Activated CD4-positive, CD25-positive, alpha-beta regulatory T cell treated with anti-CD3 and anti-CD28 coated beads, Interleukin-2, amount 50 U/mL, for 72 hours (primary cell): Measurements from ENCODE around the gene SCRT2.
"Not testable (repeated sequence)": the region's sequence is repeated elsewhere in the genome, so short reads cannot be mapped to it uniquely, and the experiment has no call there.

ENCODE experiments used
- DNase-seq: peaks from one replicate; pipeline ENCODE4 v3.0.0; 2021

Gene SCRT2

DNA sequence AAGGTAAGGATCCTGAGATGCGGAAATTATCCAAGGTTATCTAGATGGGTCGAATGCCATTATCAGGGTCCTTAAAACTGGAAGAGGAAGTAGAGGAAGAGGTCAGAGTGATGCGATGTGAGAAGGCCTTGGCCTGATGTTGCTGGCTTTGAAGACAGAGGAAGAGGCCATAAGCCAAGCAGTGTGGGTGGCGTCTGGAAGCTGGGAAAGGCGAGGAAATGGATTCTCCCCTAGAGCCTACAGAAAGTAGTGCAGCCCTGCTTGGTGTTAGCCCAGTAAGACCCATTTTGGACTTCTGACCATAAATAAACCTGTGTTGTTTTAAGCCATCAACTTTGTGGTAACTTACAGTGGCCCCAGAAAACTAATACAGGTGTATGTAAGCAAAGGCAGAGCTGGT lies 24.6 kb downstream of the SCRT2 start:
- no peak for DNase-seq

DNA sequence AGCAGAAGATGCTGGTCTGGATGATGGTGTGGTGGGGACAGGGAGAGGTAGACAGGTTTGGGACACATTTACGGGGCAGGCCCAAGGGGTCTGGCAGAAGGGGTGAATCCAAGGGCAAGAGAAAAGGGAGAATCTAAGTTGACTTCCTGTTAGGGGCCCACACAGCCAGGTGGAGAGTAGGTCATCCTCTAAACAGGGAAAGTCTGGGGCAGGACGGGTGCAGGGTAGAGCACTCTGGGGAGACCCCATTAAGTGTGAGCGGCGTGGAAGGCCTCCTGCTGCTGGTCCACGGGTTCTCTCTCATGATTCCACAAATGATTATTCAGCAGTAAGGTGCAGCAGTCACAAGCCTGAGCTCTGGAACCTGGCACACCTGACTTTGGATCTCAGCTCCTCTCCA lies 25.3 kb downstream of the SCRT2 start:
- no peak for DNase-seq

DNA sequence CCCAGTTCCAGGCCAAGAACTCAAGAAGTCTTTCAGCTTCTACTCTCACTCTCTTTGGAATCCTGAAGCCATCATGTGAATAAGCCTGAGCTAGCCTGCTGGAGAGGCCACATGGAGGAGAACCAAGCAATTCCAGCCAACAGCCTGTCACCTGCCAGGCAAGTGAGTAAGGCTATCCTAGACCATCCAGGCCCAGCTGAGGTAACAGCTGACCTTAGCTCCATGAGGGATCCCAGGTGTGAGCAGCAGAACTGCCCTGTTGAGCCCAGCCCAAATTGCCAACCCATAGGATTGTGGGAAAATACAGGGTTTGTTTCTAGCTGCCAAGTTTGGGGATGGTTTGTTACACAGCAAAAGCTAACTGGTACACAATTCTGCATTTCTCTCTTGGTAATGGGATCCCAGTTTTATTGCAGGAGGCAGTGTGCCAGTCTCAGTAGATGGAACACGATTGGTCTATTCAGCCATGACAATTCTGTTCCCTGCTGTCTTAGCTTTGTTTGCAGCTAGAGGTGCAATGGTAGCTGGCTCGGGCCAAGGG lies 28.1 kb downstream of the SCRT2 start:
- no peak for DNase-seq

DNA sequence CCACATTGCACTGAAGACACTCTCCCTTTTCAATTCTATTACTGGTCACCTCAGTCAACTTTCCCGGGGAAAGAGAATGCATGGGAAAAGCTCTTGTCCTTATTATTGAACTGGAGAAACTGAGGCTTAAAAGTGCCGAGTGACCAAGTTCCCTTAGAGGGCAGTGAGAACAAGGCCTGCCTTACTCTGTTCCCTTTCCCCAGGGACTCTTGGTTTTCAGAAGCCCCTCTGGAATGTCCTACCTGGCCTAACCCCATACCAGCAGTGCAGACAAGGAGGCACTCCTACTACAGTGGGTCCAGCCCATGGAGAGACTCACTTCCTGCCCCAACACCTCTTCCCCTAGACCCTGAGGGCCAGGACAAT lies 28.8 kb downstream of the SCRT2 start:
- DNase-seq = no peak

DNA sequence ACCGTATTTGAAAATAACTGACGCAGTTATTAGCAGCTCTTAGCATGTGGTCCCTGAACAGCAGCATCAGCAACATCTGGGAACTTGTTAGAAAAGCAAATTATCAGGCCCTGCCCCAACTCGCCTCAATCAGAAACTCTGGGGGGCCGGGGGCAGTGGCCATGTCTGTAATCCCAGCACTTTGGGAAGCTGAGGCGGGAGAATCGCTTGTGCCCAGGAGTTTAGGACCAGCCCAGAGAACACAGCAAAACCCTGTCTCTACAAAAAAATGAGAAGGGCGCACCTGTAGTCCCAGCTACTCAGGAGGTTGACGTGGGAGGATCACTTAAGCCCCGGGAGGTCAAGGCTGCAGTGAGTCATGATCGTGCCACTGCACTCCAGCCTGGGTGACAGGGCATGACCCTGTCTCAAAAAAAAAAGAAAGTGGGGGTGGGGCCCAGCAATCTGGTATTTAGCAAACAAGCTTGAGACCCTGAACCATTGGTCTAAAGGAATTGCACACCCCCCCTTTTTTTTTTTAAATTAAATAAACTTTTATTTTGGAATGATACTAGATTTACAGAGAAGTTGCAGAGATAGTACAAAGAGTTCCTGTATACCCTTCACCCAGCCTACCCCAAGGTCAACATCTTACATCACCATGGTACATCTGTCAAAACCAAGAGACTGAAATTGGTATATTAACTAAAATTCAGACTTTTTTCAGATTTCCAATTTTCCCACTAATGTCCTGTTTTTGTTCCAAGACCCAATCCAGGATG lies 29.3 kb downstream of the SCRT2 start:
- no peak for DNase-seq

DNA sequence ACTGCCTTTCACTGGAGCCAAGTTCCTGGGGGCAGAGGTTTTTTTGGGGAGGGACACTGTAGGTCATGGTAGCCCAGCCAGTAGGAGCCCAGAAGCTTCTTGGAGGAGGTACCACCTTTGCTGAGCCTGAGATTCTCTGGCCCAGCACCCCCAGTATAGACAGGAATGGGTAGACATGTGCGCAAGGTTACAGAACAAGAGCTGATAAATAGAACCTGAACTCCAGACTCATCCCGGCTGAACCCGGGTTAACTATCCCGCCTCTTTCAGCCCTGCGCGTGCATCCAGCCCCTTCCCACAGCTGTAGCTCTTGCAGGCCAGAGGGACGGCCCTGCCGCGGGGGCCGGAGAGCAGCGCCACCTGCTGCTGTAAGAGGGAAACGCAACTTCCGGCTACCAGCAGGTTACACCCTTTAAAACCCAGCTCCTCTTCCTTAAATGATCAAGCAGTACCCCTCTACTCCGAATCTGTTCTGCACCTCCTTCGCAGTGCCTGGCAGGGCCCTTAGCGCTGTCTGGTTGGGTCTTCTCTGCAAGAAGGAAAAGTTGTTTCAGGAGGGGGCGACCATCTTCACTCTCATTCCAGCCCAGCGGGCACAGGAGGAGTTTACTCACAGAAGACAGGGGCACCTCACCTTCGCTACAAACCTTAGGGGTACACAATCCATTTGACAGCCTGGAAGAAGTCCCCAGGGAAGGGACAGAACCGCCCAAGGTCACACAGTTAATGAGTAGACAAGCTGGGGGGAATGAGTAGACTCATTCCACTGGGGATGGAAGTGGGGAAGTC lies 30.1 kb downstream of the SCRT2 start:
- DNase-seq = peak; percentile 85

DNA sequence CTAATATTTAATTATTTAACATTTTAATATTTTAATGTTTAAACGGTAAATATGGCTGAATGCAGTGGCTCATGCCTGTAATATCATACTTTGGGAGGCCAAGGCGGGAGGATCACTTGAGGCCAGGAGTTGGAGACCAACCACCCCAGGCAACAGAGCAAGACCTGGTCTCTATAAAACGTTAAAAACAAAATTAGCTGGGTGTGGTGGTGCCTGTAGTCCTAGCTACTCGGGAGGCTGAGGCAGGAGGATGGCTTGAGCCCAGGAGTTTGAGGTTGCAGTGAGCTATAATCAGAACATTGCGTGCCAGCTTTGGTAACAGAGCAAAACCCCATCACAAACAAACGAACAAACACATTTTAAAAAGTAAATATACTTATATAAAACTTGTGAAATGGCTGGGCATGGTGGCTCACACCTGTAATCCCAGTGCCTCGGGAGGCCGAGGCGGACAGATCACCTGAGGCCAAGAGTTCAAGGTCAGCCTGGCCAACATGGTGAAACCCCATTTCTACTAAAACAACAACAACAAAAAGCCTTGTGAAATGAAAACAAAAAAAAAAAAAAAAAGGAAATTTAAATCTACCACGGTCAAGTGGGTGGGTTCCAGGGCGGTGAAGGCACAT lies 30.8 kb downstream of the SCRT2 start:
- DNase-seq = no peak

DNA sequence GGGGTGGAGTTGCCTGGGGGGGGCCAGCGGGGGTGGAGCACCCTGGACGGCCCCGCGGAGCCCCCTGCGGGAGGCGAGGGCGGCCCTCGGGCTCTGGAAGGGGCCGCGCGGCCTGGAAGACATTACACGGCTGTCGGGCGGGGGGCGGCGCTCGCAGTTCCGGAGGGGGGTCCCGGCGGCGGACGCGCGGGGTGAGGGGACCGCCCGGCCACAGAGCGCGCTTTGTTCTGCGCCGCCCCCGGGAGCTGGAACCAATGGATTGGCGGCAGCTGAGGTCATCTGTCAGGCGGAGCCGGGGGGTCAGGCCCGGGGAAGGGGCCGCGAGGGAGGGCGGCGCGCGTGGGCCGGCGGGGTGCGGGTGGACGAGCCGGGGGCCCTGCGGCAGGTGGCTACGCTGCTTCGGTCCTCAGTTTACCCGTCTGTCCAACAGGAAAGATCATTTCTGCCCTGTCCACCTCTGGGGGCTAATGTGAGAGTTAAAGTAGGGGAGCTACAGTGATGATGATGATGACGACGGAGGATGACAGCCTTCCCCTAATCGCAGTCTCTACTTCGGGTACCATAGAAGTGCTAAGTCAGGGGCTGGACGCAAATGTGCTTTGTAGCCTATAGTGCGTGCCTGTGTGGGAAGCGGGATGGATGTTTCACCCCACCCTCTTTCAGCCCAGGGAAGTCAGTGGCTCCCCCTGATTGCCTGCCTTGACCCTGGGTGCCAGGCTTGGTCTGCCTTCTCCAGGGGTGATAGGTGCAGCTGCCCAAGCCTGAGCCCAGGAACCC lies 33.0 kb downstream of the SCRT2 start:
- DNase-seq = no peak

DNA sequence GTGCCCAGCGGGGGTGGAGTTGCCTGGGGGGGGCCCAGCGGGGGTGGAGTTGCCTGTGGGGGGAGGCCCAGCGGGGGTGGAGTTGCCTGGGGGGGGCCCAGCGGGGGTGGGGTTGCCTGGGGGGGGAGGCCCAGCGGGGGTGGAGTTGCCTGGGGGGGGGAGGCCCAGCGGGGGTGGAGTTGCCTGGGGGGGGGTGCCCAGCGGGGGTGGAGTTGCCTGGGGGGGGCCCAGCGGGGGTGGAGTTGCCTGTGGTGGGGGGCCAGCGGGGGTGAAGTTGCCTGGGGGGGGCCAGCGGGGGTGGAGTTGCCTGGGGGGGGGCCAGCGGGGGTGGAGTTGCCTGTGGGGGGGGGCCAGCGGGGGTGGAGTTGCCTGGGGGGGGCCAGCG lies 33.6 kb downstream of the SCRT2 start:
- not testable (repeated sequence) for DNase-seq

DNA sequence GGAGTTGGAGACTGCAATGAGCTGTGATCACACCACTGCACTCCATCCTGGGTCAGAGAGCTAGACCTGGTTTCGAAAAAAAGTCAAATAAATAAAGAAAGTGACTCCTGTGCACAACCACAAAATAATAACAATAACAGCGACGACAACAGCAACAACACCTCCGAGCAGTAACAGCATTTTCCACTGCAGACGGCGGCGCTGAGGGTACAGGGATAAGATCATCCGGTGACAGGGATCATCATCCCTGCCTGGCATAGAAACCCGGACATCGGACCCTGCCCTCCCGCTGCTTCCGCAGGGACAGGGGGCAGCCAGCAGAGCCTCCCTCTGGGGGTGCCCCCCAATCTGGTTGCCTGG lies 34.1 kb downstream of the SCRT2 start:
- DNase-seq = no peak

DNA sequence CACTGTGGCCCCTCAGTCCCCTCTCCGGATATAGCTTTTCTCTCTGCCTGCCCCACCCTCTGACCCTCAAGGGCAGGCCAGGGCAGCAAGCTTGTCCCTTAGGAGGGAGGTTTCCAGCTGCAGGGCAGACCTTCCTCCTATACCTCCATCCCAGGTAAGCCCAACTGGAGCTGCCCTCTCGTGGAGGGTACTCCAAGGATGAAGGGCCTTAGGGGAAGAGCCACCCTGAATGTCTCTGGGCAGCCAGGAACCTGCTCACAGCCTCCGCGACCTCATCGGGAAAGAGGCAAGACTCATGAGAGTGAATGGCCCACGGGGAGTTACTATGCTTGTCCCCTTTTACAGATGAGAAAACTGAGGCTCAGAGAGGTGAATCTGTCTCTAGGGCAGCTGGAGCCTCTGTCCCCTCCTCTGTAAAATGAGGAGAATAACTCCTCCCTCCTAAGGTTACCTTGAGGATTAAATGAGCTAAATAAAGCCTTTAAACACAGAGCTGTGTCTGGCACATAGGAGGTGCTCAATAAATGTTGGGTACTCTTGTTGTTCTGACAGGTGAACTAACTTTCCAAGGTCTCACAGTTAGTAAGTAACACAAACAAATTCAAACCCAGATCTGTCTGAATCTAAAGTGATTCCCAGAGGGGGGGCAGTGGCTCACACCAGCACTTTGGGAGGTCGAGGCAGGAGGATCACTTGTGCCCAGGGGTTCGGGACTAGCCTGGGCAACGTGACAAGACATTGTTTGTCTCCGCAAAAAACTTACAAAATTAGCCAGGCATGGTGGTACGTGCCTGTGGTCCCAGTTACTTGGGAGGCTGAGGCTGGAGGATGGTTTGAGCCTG lies 34.7 kb downstream of the SCRT2 start:
- no peak for DNase-seq

DNA sequence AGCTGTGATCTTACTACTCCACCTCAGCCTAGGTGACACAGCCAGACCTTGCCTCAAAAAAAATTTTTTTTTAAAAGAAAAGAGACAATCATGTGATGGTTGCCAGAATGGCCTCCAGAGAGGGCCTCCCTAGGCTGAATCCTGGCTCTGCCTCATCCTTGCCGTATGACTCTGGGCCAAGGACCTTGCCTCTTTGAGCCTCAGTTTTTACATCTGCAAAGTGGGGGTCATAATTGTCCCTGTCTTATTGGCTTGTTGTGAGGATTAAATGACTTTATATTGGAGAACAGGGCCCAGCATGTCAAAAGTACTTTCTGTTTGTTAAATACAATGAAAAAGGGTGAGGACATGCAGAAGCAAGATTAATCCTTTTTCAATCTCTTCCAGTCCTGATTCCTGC lies 37.0 kb downstream of the SCRT2 start:
- DNase-seq = no peak

DNA sequence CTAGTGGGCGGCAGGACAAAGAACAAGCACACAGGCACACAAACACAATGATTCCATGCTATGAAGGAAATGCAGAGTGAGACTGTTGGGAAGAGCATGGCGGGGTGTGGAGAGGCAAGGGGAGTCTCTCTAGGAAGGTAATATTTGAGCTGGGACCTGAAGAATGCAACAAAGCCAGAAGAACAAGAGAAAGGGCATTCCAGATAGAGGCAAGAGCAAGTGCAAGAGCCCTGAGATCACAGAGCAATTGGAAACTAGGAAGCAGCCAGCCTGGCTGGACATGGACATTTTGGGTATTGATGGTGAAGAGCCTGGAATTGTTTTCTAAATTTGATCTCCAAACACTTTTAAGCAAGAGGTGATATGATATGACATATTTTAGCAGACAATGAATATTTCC lies 38.0 kb downstream of the SCRT2 start:
- DNase-seq = no peak

DNA sequence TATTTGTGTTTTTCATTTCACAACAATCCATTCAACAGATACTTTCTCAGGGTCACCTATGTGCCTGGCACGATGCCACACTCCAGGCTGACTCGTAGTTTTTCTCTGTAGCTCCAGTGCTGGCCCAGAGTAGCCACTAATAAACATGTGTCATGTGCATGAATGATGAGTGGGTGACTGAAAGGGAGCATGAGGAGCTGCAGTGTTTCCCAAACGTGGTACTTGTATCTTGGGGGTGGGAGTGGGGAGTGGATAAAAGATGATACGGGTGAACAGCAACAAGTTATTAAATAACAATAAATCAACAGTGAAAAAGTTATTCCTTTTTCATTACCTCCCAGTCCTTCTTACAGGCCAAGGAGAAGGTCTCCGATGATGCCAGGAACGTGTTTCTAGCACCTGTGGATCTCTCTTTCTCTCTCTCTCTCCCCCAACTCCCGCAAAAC lies 39.7 kb downstream of the SCRT2 start:
- DNase-seq = no peak

DNA sequence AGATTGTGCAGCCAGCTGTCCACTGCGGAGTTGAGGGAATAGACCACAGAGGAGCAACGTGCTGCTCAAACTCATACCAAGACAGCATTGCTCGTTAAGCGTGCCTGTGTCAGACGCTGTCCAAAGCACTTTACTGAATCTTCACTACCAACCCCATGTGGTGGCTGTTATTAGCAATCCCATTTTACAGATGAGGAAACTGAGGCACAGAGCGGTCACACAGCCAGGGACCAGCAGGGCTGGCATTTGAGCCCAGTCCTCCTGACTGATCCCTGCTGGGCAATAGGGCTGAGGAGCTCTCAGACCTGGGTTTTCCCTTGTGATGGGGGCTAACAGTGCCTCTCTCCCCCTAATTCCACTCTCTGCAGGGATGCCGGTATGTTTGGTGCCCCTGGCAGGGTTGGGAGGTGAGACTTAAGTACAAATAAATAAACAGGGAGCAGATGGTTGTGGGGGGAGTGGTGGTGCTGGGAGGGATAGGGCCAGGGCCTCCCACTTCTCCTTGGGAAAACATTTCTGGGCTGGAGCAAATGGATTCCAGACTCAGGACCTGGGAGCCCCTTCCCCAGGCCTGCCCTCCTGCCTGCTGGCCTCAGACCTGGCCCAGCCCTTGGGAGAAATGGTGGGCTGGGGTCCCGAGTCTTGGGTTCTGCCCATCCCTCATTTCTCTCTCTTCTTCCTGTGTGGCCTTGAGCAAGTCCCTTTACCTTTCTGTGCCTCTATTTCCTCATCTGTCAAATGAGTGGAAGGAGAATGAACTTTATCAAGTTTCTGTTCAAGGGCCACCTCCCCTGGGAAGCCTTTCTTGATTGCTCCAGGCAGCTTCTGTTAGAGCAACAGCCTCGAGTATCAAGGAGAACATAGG lies 40.3 kb downstream of the SCRT2 start:
- no peak for DNase-seq

DNA sequence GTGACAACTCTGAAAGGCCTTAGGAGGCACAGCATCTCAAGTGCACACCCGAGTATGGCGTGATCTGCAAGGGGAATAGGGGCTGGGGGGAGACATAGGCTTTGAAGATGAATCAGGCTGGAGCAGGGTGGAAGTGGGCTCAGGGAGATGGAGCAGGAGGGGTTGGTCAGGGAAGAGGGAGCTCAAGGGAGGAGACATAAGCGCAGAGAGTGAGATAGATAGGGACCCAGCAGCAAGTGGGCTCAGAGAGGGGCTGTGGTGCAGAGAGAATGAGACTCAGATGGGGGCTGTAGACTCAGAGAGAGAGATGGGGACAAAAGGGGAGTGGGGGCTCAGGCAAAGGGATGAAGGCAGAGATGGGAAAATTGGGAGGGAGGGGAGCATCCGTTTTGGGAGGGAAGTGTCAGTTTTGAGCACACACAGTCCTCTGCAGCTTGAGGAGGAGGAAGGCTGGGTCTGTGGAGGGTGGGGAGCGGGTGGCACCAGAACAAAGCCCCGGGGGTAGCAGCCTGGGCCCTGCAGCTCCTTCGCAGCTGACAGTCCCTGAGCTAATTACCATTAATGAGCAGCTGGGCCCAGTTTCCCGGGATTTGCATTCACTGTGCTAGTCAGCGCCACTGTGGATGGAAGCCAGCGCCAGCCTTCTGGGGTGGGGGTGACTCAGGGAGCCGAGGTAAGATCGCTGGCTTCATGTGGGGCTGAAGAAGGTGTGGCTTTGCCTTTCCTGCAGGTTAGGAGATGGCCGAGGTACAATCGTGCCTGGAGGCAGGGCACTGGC lies 41.3 kb downstream of the SCRT2 start:
- no peak for DNase-seq

DNA sequence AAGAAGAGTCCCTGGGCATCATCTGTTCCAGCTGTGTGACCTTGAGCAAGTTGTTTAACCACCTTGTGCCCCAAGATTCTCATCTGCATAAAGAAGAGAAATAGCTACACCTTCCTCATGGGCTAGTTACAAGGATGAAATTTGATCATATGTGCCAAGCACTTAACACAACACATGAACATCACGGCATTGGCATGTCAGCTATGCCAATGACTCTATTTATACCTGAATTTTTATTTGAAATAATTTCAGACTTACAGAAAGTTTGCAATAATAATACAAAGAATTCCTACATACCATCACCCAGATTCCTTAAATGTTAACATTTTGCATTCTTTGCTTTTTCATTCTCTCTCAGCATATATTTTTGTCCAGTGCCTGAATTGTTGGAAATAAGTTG lies 44.5 kb downstream of the SCRT2 start:
- DNase-seq = no peak

DNA sequence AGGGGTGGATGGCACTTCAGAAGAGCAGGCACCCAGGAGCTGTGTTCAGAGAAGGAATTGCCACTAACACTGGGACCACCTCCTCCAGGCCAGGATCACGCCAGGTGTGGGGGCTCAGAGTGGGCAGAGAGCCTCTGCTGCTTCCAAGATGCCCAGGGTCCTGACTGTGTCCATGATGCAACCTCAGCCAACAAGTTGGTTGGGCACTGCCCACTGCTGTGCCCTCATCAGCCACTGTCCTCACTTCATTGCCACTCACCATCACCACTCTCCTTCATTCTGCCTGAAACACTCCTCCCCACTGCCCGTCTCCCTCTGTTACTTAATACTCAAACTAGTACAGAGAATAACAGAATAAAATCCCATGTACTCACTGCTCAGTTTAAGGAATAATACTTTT lies 49.0 kb downstream of the SCRT2 start:
- no peak for DNase-seq

DNA sequence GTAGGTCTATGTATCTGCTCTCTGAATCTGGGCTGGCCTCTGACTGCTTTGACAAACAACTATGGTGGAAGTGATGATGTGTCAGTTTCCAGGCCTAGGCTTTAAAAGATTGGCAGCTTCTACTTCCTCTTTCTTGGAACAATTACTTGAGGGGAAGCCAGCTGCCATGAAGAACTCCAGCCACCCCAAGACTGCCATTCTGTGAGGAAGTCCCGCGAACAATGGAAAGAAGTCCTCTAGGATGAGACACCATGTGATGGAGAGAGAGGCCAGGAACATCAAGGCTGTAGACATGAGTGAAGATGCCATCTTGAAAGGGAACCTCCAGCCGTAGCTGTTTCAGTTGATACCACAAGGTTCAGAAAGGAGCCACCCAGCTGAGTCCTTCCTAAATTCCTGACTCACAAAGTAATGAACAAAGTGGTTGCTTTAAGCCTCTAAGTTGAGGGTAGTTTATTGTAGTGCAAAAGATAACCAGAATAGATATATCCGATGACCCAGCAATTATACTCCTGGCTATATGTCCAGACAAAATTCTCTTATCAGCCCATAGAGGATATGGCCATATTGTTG lies 50.2 kb downstream of the SCRT2 start:
- DNase-seq = no peak

DNA sequence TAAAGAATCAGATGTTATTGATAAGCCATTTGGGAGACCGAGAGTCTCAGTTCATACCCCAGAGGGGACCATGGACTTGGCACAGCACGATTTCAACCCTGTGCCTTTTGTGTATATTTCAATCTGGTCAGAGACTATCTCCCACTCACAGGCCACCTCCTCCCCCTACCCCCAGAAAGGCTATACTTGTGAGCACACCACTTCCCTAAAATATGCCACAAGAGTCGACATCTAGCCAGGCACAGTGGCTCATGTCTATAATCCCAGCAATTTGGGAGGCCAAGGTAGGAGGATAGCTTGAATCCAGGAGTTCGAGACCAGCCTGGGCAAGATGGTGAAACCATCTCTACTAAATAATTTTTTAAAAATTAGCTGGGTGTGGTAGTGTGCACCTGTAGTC lies 51.9 kb downstream of the SCRT2 start:
- DNase-seq = no peak
